HG02571 (cell line): ENCODE results near the gene SEZ6L2.
"Not testable (repeated sequence)": the region's sequence is repeated elsewhere in the genome, so short reads cannot be mapped to it uniquely, and the experiment has no call there.

Experiments used
- ATAC-seq: cut with Tn5 transposase; IDR thresholded peaks from one replicate; pipeline ENCODE4 v1.9.1; 2021; ENCODE audit warnings: mild to moderate bottlenecking, moderate library complexity; ENCODE audit not compliant: unreplicated experiment

SEZ6L2 gene

GRCh38 chr16:29891525-29892457, 7.6 kb downstream of the SEZ6L2 start:
- ATAC-seq, result no peak

- not testable (repeated sequence) for ATAC-seq
These were observed 10.0 kb downstream of the SEZ6L2 start for GRCh38 chr16:29889372-29889771.

GRCh38 chr16:29883987-29884386, 15.4 kb downstream of the SEZ6L2 start:
- ATAC-seq, result no peak

GRCh38 chr16:29881050-29881449, 18.3 kb downstream of the SEZ6L2 start:
- no peak for ATAC-seq

GRCh38 chr16:29878172-29878571, 21.2 kb downstream of the SEZ6L2 start:
- no peak for ATAC-seq

- no peak for ATAC-seq
These were observed 21.9 kb downstream of the SEZ6L2 start for GRCh38 chr16:29877266-29877961.

- no peak for ATAC-seq
These were observed 22.6 kb downstream of the SEZ6L2 start for GRCh38 chr16:29876594-29877249.

GRCh38 chr16:29876217-29876593, 23.1 kb downstream of the SEZ6L2 start:
- ATAC-seq, result no peak

- ATAC-seq, result no peak
These were observed 24.1 kb downstream of the SEZ6L2 start for GRCh38 chr16:29875206-29875605.

- no peak for ATAC-seq
These were observed 26.0 kb downstream of the SEZ6L2 start for GRCh38 chr16:29873319-29873718.

- ATAC-seq, result no peak
These were observed 27.4 kb downstream of the SEZ6L2 start for GRCh38 chr16:29871822-29872546.

GRCh38 chr16:29869067-29869466, 30.3 kb downstream of the SEZ6L2 start:
- ATAC-seq, result not testable (repeated sequence)

- ATAC-seq, result no peak
These were observed 30.8 kb downstream of the SEZ6L2 start for GRCh38 chr16:29868396-29869009.

GRCh38 chr16:29864205-29864604, 35.1 kb downstream of the SEZ6L2 start:
- no peak for ATAC-seq

GRCh38 chr16:29863669-29863984, 35.7 kb downstream of the SEZ6L2 start:
- ATAC-seq, result no peak

GRCh38 chr16:29862884-29863668, 36.3 kb downstream of the SEZ6L2 start, which contains the start of gene CDIPT:
CDIPT (minus strand) TSS chr16:29863226; CDS start chr16:29862857, 369 bp downstream.
- peak; percentile 89 for ATAC-seq

- no peak for ATAC-seq
These were observed 36.9 kb downstream of the SEZ6L2 start for GRCh38 chr16:29862383-29862883.

- ATAC-seq, result no peak
These were observed 39.1 kb downstream of the SEZ6L2 start for GRCh38 chr16:29860218-29860617.

- ATAC-seq, result no peak
These were observed 40.4 kb downstream of the SEZ6L2 start for GRCh38 chr16:29858974-29859373.
